ENCODE measurements around the gene RBP3.

DNA sequence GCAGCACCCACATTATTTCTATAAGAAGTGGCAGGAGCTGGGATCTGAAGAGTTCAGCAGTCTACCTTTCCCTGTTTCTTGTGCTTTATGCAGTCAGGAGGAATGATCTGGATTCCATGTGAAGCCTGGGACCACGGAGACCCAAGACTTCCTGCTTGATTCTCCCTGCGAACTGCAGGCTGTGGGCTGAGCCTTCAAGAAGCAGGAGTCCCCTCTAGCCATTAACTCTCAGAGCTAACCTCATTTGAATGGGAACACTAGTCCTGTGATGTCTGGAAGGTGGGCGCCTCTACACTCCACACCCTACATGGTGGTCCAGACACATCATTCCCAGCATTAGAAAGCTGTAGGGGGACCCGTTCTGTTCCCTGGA lies 874 bp upstream of the RBP3 start:
- TF ChIP-seq, protein P1, sequence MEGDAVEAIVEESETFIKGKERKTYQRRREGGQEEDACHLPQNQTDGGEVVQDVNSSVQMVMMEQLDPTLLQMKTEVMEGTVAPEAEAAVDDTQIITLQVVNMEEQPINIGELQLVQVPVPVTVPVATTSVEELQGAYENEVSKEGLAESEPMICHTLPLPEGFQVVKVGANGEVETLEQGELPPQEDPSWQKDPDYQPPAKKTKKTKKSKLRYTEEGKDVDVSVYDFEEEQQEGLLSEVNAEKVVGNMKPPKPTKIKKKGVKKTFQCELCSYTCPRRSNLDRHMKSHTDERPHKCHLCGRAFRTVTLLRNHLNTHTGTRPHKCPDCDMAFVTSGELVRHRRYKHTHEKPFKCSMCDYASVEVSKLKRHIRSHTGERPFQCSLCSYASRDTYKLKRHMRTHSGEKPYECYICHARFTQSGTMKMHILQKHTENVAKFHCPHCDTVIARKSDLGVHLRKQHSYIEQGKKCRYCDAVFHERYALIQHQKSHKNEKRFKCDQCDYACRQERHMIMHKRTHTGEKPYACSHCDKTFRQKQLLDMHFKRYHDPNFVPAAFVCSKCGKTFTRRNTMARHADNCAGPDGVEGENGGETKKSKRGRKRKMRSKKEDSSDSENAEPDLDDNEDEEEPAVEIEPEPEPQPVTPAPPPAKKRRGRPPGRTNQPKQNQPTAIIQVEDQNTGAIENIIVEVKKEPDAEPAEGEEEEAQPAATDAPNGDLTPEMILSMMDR (IDR thresholded peaks at IDR 0.05; ENCODE audit: borderline replicate concordance, extremely low read depth, low read length, poor library complexity, severe bottlenecking): no peak
- TF ChIP-seq EZH2 (IDR thresholded peaks at IDR 0.05; ENCODE audit: borderline replicate concordance, low read depth, low read length, severe bottlenecking): no peak

Data from DND-41 (cell line).